T follicular helper cell (primary cell): ENCODE data around the gene SYT5.
"Not testable (repeated sequence)": the region's sequence is repeated elsewhere in the genome, so short reads cannot be mapped to it uniquely, and the experiment has no call there.

Source experiments
- DNase-seq: peaks from one replicate; pipeline ENCODE4 v3.0.0-alpha.2; 2020; ENCODE audit warnings: low read depth
- total RNA-seq, 2 experiments: gene quantifications; one replicate each; lab custom pipeline; 2026; lab: John Stamatoyannopoulos, UW

SYT5 gene
- total RNA-seq, result 0.04 to 0.12 reads per million in 2 experiments

DNA sequence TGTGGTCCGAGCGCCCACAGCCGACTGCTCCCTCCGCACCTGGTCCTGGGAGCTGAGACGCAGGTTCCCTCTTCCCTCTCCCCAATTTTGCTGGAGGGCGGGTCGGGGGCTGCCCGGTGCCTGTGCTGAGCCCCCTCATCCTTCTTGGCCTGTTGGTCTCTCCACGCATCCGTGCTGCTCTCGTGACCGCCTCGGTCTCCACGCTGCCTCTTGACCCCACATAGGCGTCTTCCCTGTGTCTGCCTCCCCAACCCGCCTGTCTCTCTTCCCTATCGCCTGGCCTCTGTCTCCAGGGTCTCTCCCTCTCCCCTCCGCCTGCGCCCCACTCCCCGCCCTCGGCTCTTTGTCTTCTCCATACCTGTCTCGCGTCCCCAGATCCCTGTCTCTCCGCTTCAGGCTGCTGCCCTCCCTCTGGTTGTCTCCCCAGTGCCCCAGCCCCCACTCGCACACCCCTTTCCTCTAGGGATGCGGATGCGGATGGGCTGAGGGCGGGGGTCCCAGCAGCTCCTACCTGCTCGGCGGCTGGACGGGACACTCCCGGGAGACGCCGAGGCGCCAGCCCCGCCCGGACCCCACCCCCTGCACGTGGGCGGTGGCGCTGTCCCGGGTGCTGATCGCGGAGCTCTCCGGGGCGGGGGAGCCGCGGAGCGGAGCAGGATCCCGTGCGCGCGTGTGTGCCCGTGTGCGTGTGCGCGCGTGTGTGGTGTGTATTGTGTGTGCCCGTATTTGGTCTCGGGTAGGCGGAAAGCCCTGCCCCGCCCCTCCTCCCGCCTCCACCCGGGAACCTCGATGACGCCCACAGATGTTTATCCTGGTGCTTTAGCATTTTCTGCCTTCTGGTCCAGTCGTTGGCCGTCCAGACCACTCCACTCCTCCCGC is at the start of gene SYT5:
SYT5 (minus strand) TSS at position 684 of the 879 bp plus-strand sequence. CDS start 1,248 bp downstream, outside the sequence.
- DNase-seq, result peak; percentile 36

DNA sequence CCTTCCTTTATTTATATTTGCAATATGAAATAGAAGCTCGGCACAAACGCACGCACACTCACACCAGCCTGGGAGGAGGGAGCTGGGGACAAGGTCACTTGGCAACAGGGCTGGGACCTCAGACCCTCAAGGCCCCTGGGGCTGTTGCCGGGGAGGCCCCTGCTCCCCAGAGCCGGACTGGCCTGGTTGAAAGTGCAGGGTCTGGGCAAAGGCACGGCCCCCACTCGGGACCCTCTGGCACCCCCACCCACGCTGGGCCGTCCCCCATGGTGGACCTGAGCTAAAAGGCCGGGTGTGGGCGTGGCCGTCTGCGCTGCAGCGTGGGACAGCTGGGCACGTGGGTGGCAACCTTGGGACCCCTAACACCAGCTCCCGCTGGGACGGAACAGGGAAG is 49.7 kb upstream of the SYT5 start:
- no peak for DNase-seq

DNA sequence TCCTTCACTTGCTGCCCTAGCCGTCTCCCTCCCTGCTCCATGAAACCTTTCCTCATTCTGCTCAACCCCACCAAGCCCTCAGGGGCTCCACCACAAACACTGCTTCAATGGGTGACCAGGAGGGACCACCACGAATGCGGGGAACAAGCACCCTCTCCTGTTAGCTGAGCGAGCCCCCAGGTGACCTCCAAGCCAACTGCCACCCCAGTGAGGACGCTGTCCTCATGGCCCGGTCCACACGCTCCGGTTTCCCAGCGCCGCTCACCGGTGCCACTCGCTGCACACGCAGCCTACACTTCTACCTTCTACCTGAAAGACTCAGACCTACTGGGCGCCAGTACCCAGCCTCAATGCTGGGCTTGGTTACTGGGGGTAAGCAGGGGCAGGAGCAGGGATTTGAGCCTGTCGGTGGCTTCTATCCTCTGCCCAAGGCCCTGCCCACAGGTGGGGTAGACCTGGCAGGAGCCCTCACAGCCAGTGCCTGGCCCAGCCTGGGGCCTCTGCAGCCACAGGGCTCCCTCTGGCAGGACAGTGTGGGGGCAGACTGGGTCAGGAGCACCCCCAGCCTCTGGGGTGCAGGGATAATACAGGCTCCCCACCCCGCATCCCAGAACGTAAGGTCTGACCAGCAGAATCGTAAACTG is 49.2 kb upstream of the SYT5 start:
- no peak for DNase-seq

DNA sequence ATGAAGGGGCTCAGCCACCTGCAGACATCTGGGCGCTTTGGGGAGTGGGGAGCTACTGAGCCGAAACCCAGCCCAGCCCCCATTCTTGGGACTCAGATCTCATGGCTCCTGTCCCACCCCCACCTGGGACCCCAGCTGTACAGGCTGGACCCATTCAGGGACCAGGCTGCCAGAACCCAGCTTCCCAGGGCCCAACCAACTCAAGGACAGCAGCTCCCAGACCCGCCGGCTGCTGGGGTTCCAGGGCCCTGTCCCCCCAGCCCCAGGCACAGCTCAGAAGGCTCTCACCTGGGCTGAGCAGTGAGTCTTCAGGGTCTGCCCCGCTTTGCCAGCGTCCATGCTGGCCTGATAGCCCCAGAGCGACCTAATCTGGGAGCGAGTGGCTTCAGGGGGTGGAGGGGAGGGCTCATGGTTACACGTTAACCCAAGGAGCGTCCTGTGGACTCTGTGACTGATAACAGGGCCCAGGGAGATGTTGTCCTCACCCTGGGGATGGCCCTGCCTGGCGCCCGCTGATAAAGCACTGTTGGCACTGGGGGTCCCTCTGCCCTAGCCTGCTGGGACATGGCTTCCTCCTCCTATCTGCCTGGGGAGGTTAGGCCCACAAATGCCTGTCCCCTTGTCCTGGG is 48.4 kb upstream of the SYT5 start, which contains the start of gene TMEM86B:
TMEM86B (minus strand) TSS at position 361 of the 629 bp plus-strand sequence; CDS start at position 339, 22 bp downstream.
- no peak for DNase-seq

DNA sequence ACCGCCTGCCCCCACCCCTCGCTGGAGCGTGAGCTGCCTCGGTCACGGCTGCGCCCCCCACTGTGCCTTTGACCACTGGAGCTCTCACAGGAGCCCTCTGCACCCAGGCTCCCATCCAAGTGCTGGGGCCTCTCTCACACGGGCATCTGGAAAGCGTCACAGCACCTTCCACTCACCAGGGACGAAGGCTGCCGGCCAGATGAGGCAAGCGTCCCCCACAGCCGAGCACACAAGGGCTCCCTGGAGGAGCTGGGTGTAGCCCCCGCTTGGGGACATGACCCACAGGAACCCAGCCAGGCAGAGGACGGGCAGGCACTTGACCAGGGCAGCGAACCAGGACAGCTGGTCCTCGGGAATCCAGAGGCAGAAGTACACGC is 47.9 kb upstream of the SYT5 start:
- DNase-seq, result no peak

DNA sequence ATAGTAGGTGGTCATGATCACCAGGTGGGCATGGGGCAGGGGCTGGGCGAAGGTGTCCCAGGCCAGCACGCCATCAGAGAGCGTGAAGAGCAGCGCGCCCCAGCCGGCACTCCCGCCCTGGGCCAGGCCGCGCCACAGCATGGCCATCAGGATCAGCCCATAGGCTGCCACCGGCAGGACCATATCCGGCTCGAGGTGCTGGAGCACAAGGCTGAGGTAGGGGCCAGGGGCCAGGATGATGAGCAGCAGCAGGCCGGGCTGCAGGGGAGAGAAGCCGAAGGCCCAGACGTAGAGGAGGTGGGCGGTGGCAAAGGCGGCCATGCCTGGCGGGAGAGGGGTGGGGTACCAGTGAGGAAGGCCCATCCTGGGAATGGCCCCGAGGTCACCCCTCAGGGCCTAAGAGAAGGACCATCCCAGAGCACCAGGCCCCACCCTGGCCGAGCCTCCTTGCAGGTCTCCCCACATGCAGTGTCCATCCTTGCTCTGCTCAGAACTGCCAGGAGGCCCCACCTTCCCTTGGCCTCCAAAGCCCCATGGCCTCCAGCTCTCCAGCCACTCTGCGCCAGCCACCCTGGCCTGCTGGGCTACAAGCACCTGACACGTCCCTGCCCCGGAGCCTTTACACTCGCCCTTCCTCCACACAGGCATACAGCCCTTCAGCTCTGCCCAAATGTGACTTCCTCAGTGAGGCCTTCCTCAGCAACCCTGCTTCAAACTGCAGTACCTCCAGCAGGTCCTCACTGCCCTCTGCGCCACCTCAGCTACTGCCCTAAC is 47.3 kb upstream of the SYT5 start:
- no peak for DNase-seq

- DNase-seq, result no peak
Measured at GRCh38 chr19:55226788-55227187, 46.7 kb upstream of the SYT5 start.

DNA sequence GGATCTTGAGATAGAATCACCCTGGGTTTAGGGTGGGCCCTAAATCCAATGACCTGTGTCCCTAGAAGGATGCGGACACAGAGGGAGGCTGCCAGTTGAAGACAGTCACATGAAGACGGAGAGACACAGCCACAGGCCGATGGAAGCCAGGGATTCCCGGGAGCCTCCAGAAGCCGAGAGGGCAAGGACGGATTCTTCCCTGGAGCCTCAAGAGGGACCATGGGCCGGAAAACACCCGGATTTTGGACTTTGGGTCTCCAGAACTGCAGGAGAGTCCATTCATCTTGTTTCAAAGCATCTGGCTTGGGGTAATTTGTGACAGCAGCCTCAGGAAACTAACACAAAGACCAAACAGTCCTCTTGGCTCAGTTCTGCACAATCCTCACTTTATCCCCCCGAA is 46.2 kb upstream of the SYT5 start:
- no peak for DNase-seq

DNA sequence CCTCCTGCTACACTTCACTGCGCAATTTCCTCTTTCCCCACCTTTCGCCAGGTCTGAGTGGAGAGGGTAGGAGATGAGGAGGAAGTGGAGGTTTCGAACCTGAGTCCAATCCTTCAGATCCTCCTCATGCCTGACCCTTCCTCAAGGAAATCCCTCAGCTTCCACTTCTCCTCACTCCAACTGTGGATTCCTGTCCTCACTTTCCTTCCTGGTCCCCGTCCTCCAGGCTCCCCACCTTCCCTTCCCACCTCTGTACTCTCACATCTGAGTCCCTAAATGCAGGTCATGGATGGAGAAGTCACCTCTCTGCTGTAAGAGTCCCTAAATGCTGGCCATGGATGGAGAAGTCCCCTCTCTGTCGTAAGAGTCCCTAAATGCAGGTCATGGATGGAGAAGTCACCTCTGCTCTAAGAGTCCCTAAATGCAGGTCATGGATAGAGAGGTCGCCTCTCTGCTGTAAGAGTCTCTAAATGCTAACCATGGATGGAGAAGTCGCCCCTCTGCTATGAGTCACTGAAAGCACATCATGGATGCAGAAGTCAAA is 45.4 kb upstream of the SYT5 start:
- no peak for DNase-seq

DNA sequence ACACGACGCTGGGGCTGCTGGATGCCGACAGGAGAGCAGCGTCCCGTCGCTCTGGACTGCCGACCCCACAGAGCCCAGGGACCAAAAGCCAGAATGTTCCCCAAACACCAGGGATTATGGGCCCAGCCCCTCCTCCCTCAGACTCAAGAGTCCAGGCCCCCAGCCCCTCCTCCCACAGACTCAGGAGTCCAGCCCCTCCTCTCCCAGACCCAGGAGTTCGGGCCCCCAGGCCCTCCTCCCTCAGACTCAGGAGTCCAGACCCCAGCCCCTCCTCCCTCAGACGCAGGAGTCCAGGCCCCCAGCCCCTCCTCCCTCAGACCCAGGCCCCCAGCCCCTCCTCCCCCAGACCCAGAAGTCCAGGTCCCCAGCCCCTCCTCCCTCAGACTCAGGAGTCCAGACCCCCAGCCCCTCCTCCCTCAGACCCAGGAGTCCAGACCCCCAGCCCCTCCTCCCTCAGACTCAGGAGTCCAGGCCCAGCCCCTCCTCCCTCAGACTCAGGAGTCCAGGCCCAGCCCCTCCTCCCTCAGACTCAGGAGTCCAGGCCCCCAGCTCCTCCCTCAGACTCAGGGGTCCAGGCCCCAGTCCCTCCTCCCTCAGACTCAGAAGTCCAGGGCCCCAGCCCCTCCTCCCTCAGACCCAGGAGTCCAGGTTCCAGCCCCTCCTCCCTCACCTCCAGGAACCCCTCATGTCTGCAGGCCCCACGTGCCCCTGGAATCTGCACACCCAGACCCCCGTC is 44.8 kb upstream of the SYT5 start:
- DNase-seq, result not testable (repeated sequence)

- no peak for DNase-seq
Measured at GRCh38 chr19:55224038-55224665, 44.1 kb upstream of the SYT5 start.

GRCh38 chr19:55223291-55224037 is 43.4 kb upstream of the SYT5 start:
- no peak for DNase-seq

DNA sequence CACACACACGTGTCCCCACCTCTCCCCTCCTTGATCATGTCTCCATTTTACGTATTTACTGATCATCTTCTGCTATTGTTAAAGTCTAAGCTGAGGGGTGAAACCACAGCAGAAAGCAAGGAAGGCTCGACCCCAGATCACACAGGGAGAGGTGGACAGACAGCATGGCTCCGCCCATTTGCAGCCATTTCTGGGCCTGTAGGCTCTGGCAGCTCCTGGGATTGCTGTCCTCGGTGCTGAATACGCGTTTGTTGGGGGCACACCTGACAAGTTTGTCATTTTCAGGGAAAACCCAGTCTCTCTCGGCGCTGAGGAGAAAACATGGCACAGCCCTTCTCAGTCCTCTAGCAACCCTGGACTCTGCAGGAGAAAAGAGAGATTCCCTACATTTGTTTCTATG is 40.4 kb upstream of the SYT5 start:
- DNase-seq, result no peak

DNA sequence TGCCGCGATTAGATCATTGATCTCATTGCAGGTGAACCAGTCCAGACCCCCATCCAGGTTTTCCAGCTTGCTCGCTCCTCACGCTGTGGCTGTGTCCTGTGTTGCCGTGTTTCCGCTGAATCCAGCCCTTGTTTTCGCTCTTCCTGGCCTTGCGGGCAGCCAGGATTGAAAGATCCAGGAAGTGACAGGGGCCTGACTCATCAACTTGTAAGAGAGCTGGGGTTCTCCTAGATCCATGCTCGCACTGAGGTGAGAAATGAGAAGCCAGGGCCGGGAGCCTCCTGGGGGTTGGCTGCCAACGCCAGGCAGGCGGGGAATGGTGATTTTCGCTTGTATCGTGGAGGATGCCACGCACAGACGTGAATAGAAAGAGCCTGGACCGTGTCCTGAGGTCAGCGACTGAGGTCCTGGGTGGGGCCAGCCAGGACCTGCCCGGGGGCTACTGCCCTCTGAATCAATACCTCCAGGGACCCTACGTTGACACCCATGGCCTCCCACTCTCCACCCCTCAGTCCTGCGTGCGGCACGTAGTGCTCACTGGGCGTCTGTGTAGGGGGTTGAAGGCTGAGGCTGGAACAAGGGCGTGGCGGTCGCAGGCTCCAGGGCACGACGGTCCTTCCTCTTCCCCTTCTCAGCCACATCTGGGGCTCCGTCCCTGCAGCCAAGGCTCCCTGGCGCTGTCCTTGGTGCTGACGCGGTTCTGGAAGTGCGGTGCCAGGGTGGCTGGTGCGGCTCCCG is 36.5 kb upstream of the SYT5 start:
- peak; percentile 23 for DNase-seq

- DNase-seq, result no peak
Measured at GRCh38 chr19:55213547-55213946, 33.5 kb upstream of the SYT5 start.

GRCh38 chr19:55212447-55212846 is 32.4 kb upstream of the SYT5 start:
- DNase-seq, result no peak

- DNase-seq, result no peak
Measured at GRCh38 chr19:55209693-55210472, 29.8 kb upstream of the SYT5 start.
